Fibroblast of skin of left biceps (primary cell): ENCODE results near the gene ZNF3.

Experiments
- DNase-seq, 2 experiments: peaks; one replicate each; pipeline ENCODE4 v3.0.0-alpha.2; 2013; ENCODE audit warnings: low read depth in 2 of 2

The ZNF3 gene

GRCh38 chr7:100053215-100053614, 28.3 kb downstream of the ZNF3 start:
- DNase-seq: no peak

GRCh38 chr7:100051611-100052010, 29.9 kb downstream of the ZNF3 start:
- no peak for DNase-seq

GRCh38 chr7:100049441-100050291, 31.9 kb downstream of the ZNF3 start, which contains the start of gene ZSCAN21:
Gene ZSCAN21 (plus strand): TSS chr7:100049774. CDS start chr7:100057007, 7,233 bp downstream.
- peak; percentile 53 to 58 for DNase-seq

- no peak for DNase-seq
Measured at GRCh38 chr7:100048680-100049079, 32.8 kb downstream of the ZNF3 start.

- DNase-seq: no peak
Measured at GRCh38 chr7:100044718-100045117, 36.8 kb downstream of the ZNF3 start.

GRCh38 chr7:100040575-100040974, 40.9 kb downstream of the ZNF3 start:
- DNase-seq: no peak

GRCh38 chr7:100038326-100038725, 43.2 kb downstream of the ZNF3 start:
- no peak for DNase-seq

- no peak for DNase-seq
Measured at GRCh38 chr7:100035876-100036275, 45.6 kb downstream of the ZNF3 start.

- no peak for DNase-seq
Measured at GRCh38 chr7:100034871-100035510, 46.5 kb downstream of the ZNF3 start.

- no peak for DNase-seq
Measured at GRCh38 chr7:100033526-100033925, 48.0 kb downstream of the ZNF3 start.

GRCh38 chr7:100029596-100029995, 51.9 kb downstream of the ZNF3 start:
- DNase-seq: no peak

GRCh38 chr7:100027197-100027596, 54.3 kb downstream of the ZNF3 start:
- no peak for DNase-seq

- DNase-seq: no peak
Measured at GRCh38 chr7:100024020-100024619, 57.4 kb downstream of the ZNF3 start.

GRCh38 chr7:100023526-100023925, 58.0 kb downstream of the ZNF3 start:
- no peak for DNase-seq

- DNase-seq: no peak
Measured at GRCh38 chr7:100022621-100023020, 58.9 kb downstream of the ZNF3 start.

- DNase-seq: no peak
Measured at GRCh38 chr7:100021297-100021696, 60.2 kb downstream of the ZNF3 start.
